HG02759 (cell line): ENCODE measurements around the gene OXTR.

ENCODE experiments used
- ATAC-seq: cut with Tn5 transposase; IDR thresholded peaks from one replicate; pipeline ENCODE4 v1.9.1; 2021; ENCODE audit warnings: mild to moderate bottlenecking, moderate library complexity; ENCODE audit not compliant: unreplicated experiment

The OXTR gene

GRCh38 chr3:8769088-8769822 is at the start of gene OXTR:
TSS of gene OXTR (minus strand) at chr3:8769613. CDS start at chr3:8768187, 1,426 bp downstream.
- ATAC-seq, result peak; percentile 75

- no peak for ATAC-seq
Observed at GRCh38 chr3:8817486-8817885, 48.1 kb upstream of the OXTR start.

GRCh38 chr3:8816106-8816505 is 46.7 kb upstream of the OXTR start:
- no peak for ATAC-seq

GRCh38 chr3:8813411-8813810 is 44.0 kb upstream of the OXTR start:
- ATAC-seq, result no peak

- ATAC-seq, result no peak
Observed at GRCh38 chr3:8810561-8810960, 41.1 kb upstream of the OXTR start.

- no peak for ATAC-seq
Observed at GRCh38 chr3:8805774-8806173, 36.4 kb upstream of the OXTR start.

- ATAC-seq, result no peak
Observed at GRCh38 chr3:8802256-8802655, 32.8 kb upstream of the OXTR start.

- ATAC-seq, result no peak
Observed at GRCh38 chr3:8800016-8800415, 30.6 kb upstream of the OXTR start.

- no peak for ATAC-seq
Observed at GRCh38 chr3:8794247-8794646, 24.8 kb upstream of the OXTR start.

- no peak for ATAC-seq
Observed at GRCh38 chr3:8793242-8793641, 23.8 kb upstream of the OXTR start.

- ATAC-seq, result no peak
Observed at GRCh38 chr3:8790529-8790928, 21.1 kb upstream of the OXTR start.

- ATAC-seq, result no peak
Observed at GRCh38 chr3:8784676-8785435, 15.4 kb upstream of the OXTR start.

- ATAC-seq, result no peak
Observed at GRCh38 chr3:8780279-8780678, 10.9 kb upstream of the OXTR start.

GRCh38 chr3:8778475-8778874 is 9.1 kb upstream of the OXTR start:
- no peak for ATAC-seq

GRCh38 chr3:8777978-8778267 is 8.5 kb upstream of the OXTR start:
- no peak for ATAC-seq

GRCh38 chr3:8777201-8777977 is 8.0 kb upstream of the OXTR start:
- no peak for ATAC-seq

- no peak for ATAC-seq
Observed at GRCh38 chr3:8776406-8776805, 7.0 kb upstream of the OXTR start.

- no peak for ATAC-seq
Observed at GRCh38 chr3:8775602-8776001, 6.2 kb upstream of the OXTR start.

- ATAC-seq, result no peak
Observed at GRCh38 chr3:8775181-8775580, 5.8 kb upstream of the OXTR start.

GRCh38 chr3:8773941-8774542 is 4.6 kb upstream of the OXTR start:
- ATAC-seq, result no peak

GRCh38 chr3:8768364-8769087 is 887 bp downstream of the OXTR start:
- ATAC-seq, result peak; percentile 33
